Ovary (tissue), 9 donors: Measurements from ENCODE around the gene LARGE1. TPM values are rescaled to one million over a fixed set of nuclear protein-coding genes. Genes with fewer than 3 reads are reported as not detected.

ENCODE experiments used
- DNase-seq, 5 donors: peaks; one replicate each; pipeline ENCODE4 v3.0.0-alpha.2; 2019 to 2020
- H3K27ac ChIP-seq, 2 donors: fragments of 200-600 bp; one replicate each; pipeline versions ENCODE4 v1.5.1 to v1.8.0; 2019 to 2022
- H3K27me3 ChIP-seq: fragments of 200-600 bp; one replicate; pipeline ENCODE4 v1.8.0; 2022
- H3K36me3 ChIP-seq: fragments of 200-600 bp; sonication (generic); one replicate; pipeline ENCODE4 v1.5.1; 2019
- H3K4me1 ChIP-seq: one replicate; pipeline ENCODE4 v1.8.1; 2013; ENCODE audit warnings: mild to moderate bottlenecking, moderate library complexity; ENCODE audit not compliant: insufficient read depth
- H3K4me3 ChIP-seq: fragments of 200-600 bp; sonication (generic); one replicate; pipeline ENCODE4 v1.5.1; 2017
- H3K9me3 ChIP-seq, 2 donors: fragments of 200-600 bp in 1 of 2; sonication (generic) in 1 of 2; one replicate each; pipeline versions ENCODE4 v1.5.1 to v1.8.1; 2013 to 2019; ENCODE audit warnings: mild to moderate bottlenecking in 1 of 2, moderate library complexity in 1 of 2
- CTCF ChIP-seq, 3 donors: fragments of 450-650 bp in 2 of 3; fragments of 200-600 bp in 1 of 3; IDR thresholded peaks; one replicate each; pipeline versions ENCODE4 v1.5.1 to v1.8.0; 2016 to 2022; ENCODE audit warnings: antibody characterized with exemption in 3 of 3, mild to moderate bottlenecking in 1 of 3
- EP300 ChIP-seq: sonication (generic); formaldehyde crosslinking; IDR thresholded peaks from one replicate; pipeline ENCODE4 v1.6.1; 2017; ENCODE audit warnings: antibody characterized with exemption
- POLR2A ChIP-seq: fragments of 450-650 bp; IDR thresholded peaks from one replicate; pipeline ENCODE4 v1.6.1; 2017; ENCODE audit warnings: antibody characterized with exemption, mild to moderate bottlenecking, moderate library complexity
- WGBS, 3 donors: extraction: QIAGEN DNeasy Blood & Tissue Kit in 1 of 3; methylation state at CpG; one replicate each; pipeline versions ENCODE4 v1.1.5 to v1.1.7; 2013 to 2017; 5-methylcytosine and 5-hydroxymethylcytosine counted together
- intact Hi-C, 4 donors: fragments of 100-400 bp; cut with DNase I; formaldehyde crosslinking; loops; one replicate each; pipeline versions ENCODE4 v1.11.0 to v1.15.1; 2022 to 2023
- polyA plus RNA-seq, 2 donors: library from polyadenylated mRNA; stranded (reverse); fragments of 200-250 nt in 1 of 2; fragments of 350-450 nt in 1 of 2; fragmentation: Illumina TruSeq in 1 of 2; extraction: RNeasy Lipid Tissue Mini Kit (QIAGEN cat#74804) in 1 of 2; gene quantifications; one replicate each; pipeline ENCODE4 v1.2.3, GENCODE V29; 2013 to 2014
- total RNA-seq, 7 donors: library from RNA; depleted of rRNA in 2 of 7; stranded (reverse); fragments of >200 nt in 2 of 7; fragmentation: NEBNext Ultra II Directional in 3 of 7; extraction: Animal tissue kit (Norgen Biotek cat#: 25700) in 3 of 7; gene quantifications; one replicate each; pipeline versions ENCODE4 v1.1.0 to v1.2.4, GENCODE V29; 2016 to 2023
- donor health status: DM: no; HTN: no; CAD: no; lungs with moderate emphysema.
- donor health status: DM: no; HTN: no; CAD: no.
- donor health status: Bipolar disorder and iron deficiency.
- donor health status: DM: yes; HTN: yes; CAD: no.
- donor health status: DM: no; HTN: no; CAD: no.
- donor health status: DM: yes; HTN: yes; CAD: no.

The LARGE1 gene
- total and polyA plus RNA-seq, 9 donors: 13.4 to 67.6 (median 36.8) TPM

GRCh38 chr22:33958741-33959140 lies 38.5 kb upstream of the LARGE1 start:
- intact Hi-C loops: no loop called here
- H3K27me3 ChIP-seq: no peaks in the 10 kb centered on the region
- no peak overlapping the region for H3K4me3 ChIP-seq
- no peak for TF ChIP-seq CTCF (IDR thresholded peaks at IDR 0.05)
- no peak for TF ChIP-seq POLR2A
- TF ChIP-seq EP300: no peak
- H3K27ac ChIP-seq: no peak overlapping the region
- no peaks in the 10 kb centered on the region for H3K36me3 ChIP-seq
- H3K4me1 ChIP-seq: no peaks in the 10 kb centered on the region
- no peak for DNase-seq
- H3K9me3 ChIP-seq: no peaks in the 10 kb centered on the region

- TF ChIP-seq POLR2A: no peak
- no peak for TF ChIP-seq EP300
- no peak for TF ChIP-seq CTCF (IDR thresholded peaks at IDR 0.05)
- no peak for DNase-seq
- Histone ChIP-seq H3K27ac (no peak overlapping the region), H3K27me3 (no peaks in the 10 kb centered on the region), H3K9me3 (no peaks in the 10 kb centered on the region), H3K4me3 (no peak overlapping the region), H3K36me3 (no peaks in the 10 kb centered on the region), H3K4me1 (no peaks in the 10 kb centered on the region)
- 29 to 48% (median 37%) methylated on average over 4 of the region's 4 CpGs for WGBS, 3 donors
- intact Hi-C loops: no loop called here
These were observed 36.8 kb upstream of the LARGE1 start for GRCh38 chr22:33957086-33957485.

GRCh38 chr22:33952776-33953175 lies 32.5 kb upstream of the LARGE1 start:
- no peak for TF ChIP-seq CTCF (IDR thresholded peaks at IDR 0.05)
- TF ChIP-seq POLR2A: no peak
- no peak for TF ChIP-seq EP300
- Histone ChIP-seq H3K27me3 (no peaks in the 10 kb centered on the region), H3K9me3 (no peaks in the 10 kb centered on the region), H3K4me3 (no peak overlapping the region), H3K36me3 (no peaks in the 10 kb centered on the region), H3K4me1 (no peaks in the 10 kb centered on the region), H3K27ac (no peak overlapping the region)
- no peak for DNase-seq
- WGBS, 3 donors: 58 to 66% (median 62%) methylated on average over 4 of the region's 4 CpGs
- intact Hi-C loops: no loop called here

- H3K27ac ChIP-seq: no peak overlapping the region
- DNase-seq: no peak
- TF ChIP-seq POLR2A: no peak
- TF ChIP-seq EP300: no peak
- no peak for TF ChIP-seq CTCF (IDR thresholded peaks at IDR 0.05)
- H3K4me3 ChIP-seq: no peak overlapping the region
- intact Hi-C loops: no loop called here
- no peaks in the 10 kb centered on the region for H3K27me3 ChIP-seq
- no peaks in the 10 kb centered on the region for H3K36me3 ChIP-seq
- no peaks in the 10 kb centered on the region for H3K4me1 ChIP-seq
- H3K9me3 ChIP-seq: no peaks in the 10 kb centered on the region
- 68 to 81% (median 73%) methylated on average over 5 of the region's 5 CpGs for WGBS, 3 donors
These were observed 20.5 kb upstream of the LARGE1 start for GRCh38 chr22:33940741-33941140.

- no peaks in the 10 kb centered on the region for H3K9me3 ChIP-seq
- no peaks in the 10 kb centered on the region for H3K4me1 ChIP-seq
- TF ChIP-seq POLR2A: no peak
- TF ChIP-seq EP300: no peak
- no peak for TF ChIP-seq CTCF (IDR thresholded peaks at IDR 0.05)
- H3K27me3 ChIP-seq: no peaks in the 10 kb centered on the region
- DNase-seq: no peak
- 82 to 92% (median 84%) methylated on average over 2 of the region's 2 CpGs for WGBS, 3 donors
- H3K36me3 ChIP-seq: no peaks in the 10 kb centered on the region
- H3K27ac ChIP-seq: no peak overlapping the region
- intact Hi-C loops: no loop called here
- H3K4me3 ChIP-seq: no peak overlapping the region
These were observed 12.7 kb upstream of the LARGE1 start for GRCh38 chr22:33932997-33933396.
